Activated CD4-positive, alpha-beta memory T cell treated with anti-CD3 and anti-CD28 coated beads for 36 hours (primary cell): ENCODE data around the gene SOX10. TPM values are rescaled to one million over a fixed set of nuclear protein-coding genes. Genes with fewer than 3 reads are reported as not detected.

Source experiments
- CTCF ChIA-PET: fragments of 350-600 bp; sonication (Branson Sonifier 250); formaldehyde crosslinking; loops from one replicate; lab custom pipeline; 2021; ENCODE audit warnings: antibody characterized with exemption, inconsistent platforms; lab: Charles Lee
- POLR2A ChIA-PET: fragments of 350-600 bp; sonication (Branson Sonifier 250); formaldehyde crosslinking; loops from one replicate; lab custom pipeline; 2021; ENCODE audit warnings: antibody characterized with exemption; lab: Charles Lee
- DNase-seq: peaks from one replicate; pipeline ENCODE4 v3.0.0-alpha.2; 2020
- H3K27ac Mint-ChIP-seq: one replicate; pipeline ENCODE4 v1.8.0; 2021; ENCODE audit warnings: mixed read lengths
- H3K27me3 Mint-ChIP-seq: one replicate; pipeline ENCODE4 v1.8.0; 2021; ENCODE audit warnings: mixed read lengths
- H3K36me3 Mint-ChIP-seq: one replicate; pipeline ENCODE4 v1.8.0; 2021; ENCODE audit warnings: mixed read lengths
- H3K4me1 Mint-ChIP-seq: one replicate; pipeline ENCODE4 v1.8.0; 2021; ENCODE audit warnings: low read depth, mixed read lengths
- H3K4me3 Mint-ChIP-seq: one replicate; pipeline ENCODE4 v1.8.0; 2021; ENCODE audit warnings: mild to moderate bottlenecking, mixed read lengths
- H3K9me3 Mint-ChIP-seq: one replicate; pipeline ENCODE4 v1.8.0; 2021; ENCODE audit warnings: mixed read lengths
- intact Hi-C: fragments of 100-400 bp; cut with micrococcal nuclease; formaldehyde crosslinking; loops from one replicate; pipeline ENCODE4 v1.15.1; 2023
- total RNA-seq, 2 experiments: library from RNA; stranded (reverse); gene quantifications; one replicate each; pipeline ENCODE4 v1.2.3, GENCODE V29; 2021

The SOX10 gene
- total RNA-seq, 2 experiments from 2014 or later, result not detected

GRCh38 chr22:37990862-37991261 is 6.5 kb upstream of the SOX10 start:
- ChIA-PET CTCF (no interaction called here), POLR2A (no interaction called here)
- DNase-seq, result no peak
- H3K9me3 Mint-ChIP-seq, result no peaks in the 10 kb centered on the region
- H3K36me3 Mint-ChIP-seq, result no peaks in the 10 kb centered on the region
- intact Hi-C loops, result no loop called here
- no peak overlapping the region for H3K4me3 Mint-ChIP-seq
- no peak overlapping the region for H3K27ac Mint-ChIP-seq
- no peaks in the 10 kb centered on the region for H3K27me3 Mint-ChIP-seq
- H3K4me1 Mint-ChIP-seq, result no peaks in the 10 kb centered on the region

GRCh38 chr22:37990301-37990700 is 5.9 kb upstream of the SOX10 start:
- H3K9me3 Mint-ChIP-seq, result no peaks in the 10 kb centered on the region
- intact Hi-C loops, result no loop called here
- ChIA-PET POLR2A (no interaction called here), CTCF (no interaction called here)
- no peaks in the 10 kb centered on the region for H3K4me1 Mint-ChIP-seq
- H3K27me3 Mint-ChIP-seq, result no peaks in the 10 kb centered on the region
- H3K27ac Mint-ChIP-seq, result no peak overlapping the region
- H3K4me3 Mint-ChIP-seq, result no peak overlapping the region
- no peak for DNase-seq
- H3K36me3 Mint-ChIP-seq, result no peaks in the 10 kb centered on the region

GRCh38 chr22:37989146-37990045 is 5.0 kb upstream of the SOX10 start:
- Mint-ChIP-seq H3K27ac (no peak overlapping the region), H3K9me3 (no peaks in the 10 kb centered on the region), H3K36me3 (no peaks in the 10 kb centered on the region), H3K4me3 (no peak overlapping the region), H3K4me1 (no peaks in the 10 kb centered on the region), H3K27me3 (no peaks in the 10 kb centered on the region)
- no peak for DNase-seq
- ChIA-PET POLR2A (no interaction called here), CTCF (no interaction called here)
- intact Hi-C loops, result no loop called here

- ChIA-PET CTCF (no interaction called here), POLR2A (no interaction called here)
- H3K4me3 Mint-ChIP-seq, result no peak overlapping the region
- no peak overlapping the region for H3K27ac Mint-ChIP-seq
- no peaks in the 10 kb centered on the region for H3K36me3 Mint-ChIP-seq
- intact Hi-C loops, result no loop called here
- H3K9me3 Mint-ChIP-seq, result no peaks in the 10 kb centered on the region
- no peak for DNase-seq
- no peaks in the 10 kb centered on the region for H3K27me3 Mint-ChIP-seq
- H3K4me1 Mint-ChIP-seq, result no peaks in the 10 kb centered on the region
Observed at GRCh38 chr22:37986371-37986770, 2.0 kb upstream of the SOX10 start.

- Mint-ChIP-seq H3K36me3 (no peaks in the 10 kb centered on the region), H3K9me3 (no peaks in the 10 kb centered on the region), H3K27ac (no peak overlapping the region), H3K4me1 (no peaks in the 10 kb centered on the region), H3K4me3 (no peak overlapping the region), H3K27me3 (no peaks in the 10 kb centered on the region)
- ChIA-PET CTCF (interaction anchor here (0.5 kb wide), 1 partner anchor 124 kb away, joined by 3 read pairs; no protein-coding TSS in a partner anchor), POLR2A (no interaction called here)
- intact Hi-C loops, result no loop called here
- no peak for DNase-seq
Observed at GRCh38 chr22:37985751-37986281, 1.5 kb upstream of the SOX10 start.

- Mint-ChIP-seq H3K27ac (no peak overlapping the region), H3K9me3 (no peaks in the 10 kb centered on the region), H3K27me3 (no peaks in the 10 kb centered on the region), H3K36me3 (no peaks in the 10 kb centered on the region), H3K4me3 (no peak overlapping the region), H3K4me1 (no peaks in the 10 kb centered on the region)
- intact Hi-C loops, result no loop called here
- DNase-seq, result no peak
- CTCF ChIA-PET, result interaction anchor here (0.5 kb wide), 1 partner anchor 124 kb away, joined by 3 read pairs; no protein-coding TSS in a partner anchor
- POLR2A ChIA-PET, result no interaction called here
Observed at GRCh38 chr22:37985050-37985585, 763 bp upstream of the SOX10 start.

GRCh38 chr22:37982938-37983859 is 1.2 kb downstream of the SOX10 start:
- intact Hi-C loops, result no loop called here
- H3K4me3 Mint-ChIP-seq, result no peak overlapping the region
- H3K36me3 Mint-ChIP-seq, result no peaks in the 10 kb centered on the region
- no peaks in the 10 kb centered on the region for H3K27me3 Mint-ChIP-seq
- H3K4me1 Mint-ChIP-seq, result no peaks in the 10 kb centered on the region
- ChIA-PET CTCF (no interaction called here), POLR2A (no interaction called here)
- no peak for DNase-seq
- no peak overlapping the region for H3K27ac Mint-ChIP-seq
- H3K9me3 Mint-ChIP-seq, result no peaks in the 10 kb centered on the region

GRCh38 chr22:37982151-37982785 is 2.1 kb downstream of the SOX10 start:
- no peak for DNase-seq
- CTCF ChIA-PET, result no interaction called here
- H3K4me3 Mint-ChIP-seq, result no peak overlapping the region
- H3K9me3 Mint-ChIP-seq, result no peaks in the 10 kb centered on the region
- intact Hi-C loops, result no loop called here
- no peaks in the 10 kb centered on the region for H3K4me1 Mint-ChIP-seq
- POLR2A ChIA-PET, result no interaction called here
- H3K27me3 Mint-ChIP-seq, result no peaks in the 10 kb centered on the region
- H3K36me3 Mint-ChIP-seq, result no peaks in the 10 kb centered on the region
- H3K27ac Mint-ChIP-seq, result no peak overlapping the region

- ChIA-PET POLR2A (no interaction called here), CTCF (no interaction called here)
- Mint-ChIP-seq H3K4me3 (no peak overlapping the region), H3K4me1 (no peaks in the 10 kb centered on the region), H3K27ac (no peak overlapping the region), H3K36me3 (no peaks in the 10 kb centered on the region), H3K27me3 (no peaks in the 10 kb centered on the region), H3K9me3 (no peaks in the 10 kb centered on the region)
- no peak for DNase-seq
- intact Hi-C loops, result no loop called here
Observed at GRCh38 chr22:37981282-37982011, 2.9 kb downstream of the SOX10 start.

- H3K36me3 Mint-ChIP-seq, result peaks cover 6% of the 10 kb centered on the region
- H3K4me1 Mint-ChIP-seq, result no peaks in the 10 kb centered on the region
- CTCF ChIA-PET, result no interaction called here
- no peak for DNase-seq
- POLR2A ChIA-PET, result no interaction called here
- H3K27me3 Mint-ChIP-seq, result no peaks in the 10 kb centered on the region
- H3K9me3 Mint-ChIP-seq, result no peaks in the 10 kb centered on the region
- no peak overlapping the region for H3K27ac Mint-ChIP-seq
- intact Hi-C loops, result no loop called here
- no peak overlapping the region for H3K4me3 Mint-ChIP-seq
Observed at GRCh38 chr22:37979782-37980181, 4.6 kb downstream of the SOX10 start.

GRCh38 chr22:37976547-37976946 is 7.8 kb downstream of the SOX10 start:
- POLR2A ChIA-PET, result no interaction called here
- Mint-ChIP-seq H3K27me3 (no peaks in the 10 kb centered on the region), H3K4me3 (no peak overlapping the region), H3K27ac (no peak overlapping the region), H3K36me3 (peaks cover 6% of the 10 kb centered on the region), H3K4me1 (no peaks in the 10 kb centered on the region), H3K9me3 (no peaks in the 10 kb centered on the region)
- intact Hi-C loops, result no loop called here
- CTCF ChIA-PET, result no interaction called here
- DNase-seq, result no peak
